Lower leg skin (tissue), 3 donors: ENCODE results near the gene TC2N.

Experiments
- CTCF ChIP-seq, 3 donors: fragments of 450-650 bp; IDR thresholded peaks; one replicate each; pipeline ENCODE4 v1.5.1; 2016; ENCODE audit warnings: antibody characterized with exemption in 3 of 3, mild to moderate bottlenecking in 3 of 3, moderate library complexity in 2 of 3
- POLR2A ChIP-seq, 2 donors: fragments of 450-650 bp; IDR thresholded peaks; one replicate each; pipeline ENCODE4 v1.6.1; 2016 to 2017; ENCODE audit warnings: antibody characterized with exemption in 2 of 2, mild to moderate bottlenecking in 1 of 2, moderate library complexity in 1 of 2

- TF ChIP-seq CTCF (IDR thresholded peaks at IDR 0.05) (no peak), POLR2A (IDR thresholded peaks at IDR 0.05) (no peak)
Observed at GRCh38 chr14:91901449-91902226, 34.3 kb upstream of the TC2N start.
